ENCODE measurements around the gene SLIT3.

- no peak for TF ChIP-seq CTCF (IDR thresholded peaks at IDR 0.05 in 2 of 3, conservative IDR thresholded peaks at IDR 0.05 in 1 of 3; ENCODE audit: borderline replicate concordance in 1 of 3, insufficient read depth in 1 of 3, low read depth in 2 of 3, low read length in 2 of 3)
- TF ChIP-seq ZFX (IDR thresholded peaks at IDR 0.05), result no peak
- no peak for TF ChIP-seq POLR2AphosphoS5 (IDR thresholded peaks at IDR 0.05; ENCODE audit: low read depth, low read length)
- TF ChIP-seq SRF (IDR thresholded peaks at IDR 0.05; ENCODE audit: low read depth), result no peak
- no peak for TF ChIP-seq SIN3A (IDR thresholded peaks at IDR 0.05; ENCODE audit: low read depth)
- no peak for TF ChIP-seq ZBTB33 (IDR thresholded peaks at IDR 0.05; ENCODE audit: extremely low read depth, insufficient replicate concordance, low read length)
- no peak for TF ChIP-seq CEBPB (IDR thresholded peaks at IDR 0.05; ENCODE audit: low read depth)
These were observed 134.9 kb downstream of the SLIT3 start for GRCh38 chr5:169166078-169166477.

Data from HCT116 (cell line).